Measurements from ENCODE around the gene DCD.
A peak's percentile ranks its signal among the peaks of the same experiment; 100 is the strongest.

The DCD gene

DNA sequence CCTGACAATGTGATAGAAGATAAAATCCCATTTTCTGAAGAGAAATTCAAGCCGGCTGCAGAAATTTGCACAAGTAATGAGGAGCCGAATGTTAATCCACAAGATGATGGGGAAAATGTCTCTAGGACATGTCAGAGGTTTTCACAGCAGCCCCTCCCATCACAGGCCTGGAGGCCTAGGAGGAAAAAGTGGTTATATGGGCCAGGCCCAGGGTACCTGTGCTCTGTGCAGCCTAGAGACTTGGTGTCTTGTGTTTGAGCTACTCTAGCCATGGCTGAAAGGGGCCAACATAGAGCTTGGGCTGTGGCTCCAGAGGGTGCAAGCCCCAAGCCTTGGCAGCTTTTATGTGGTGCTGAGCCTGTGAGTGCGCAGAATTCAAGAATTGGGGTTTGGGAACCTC is 20.9 kb downstream of the DCD start:
- no peak overlapping the region for H3K4me3 ChIP-seq (ENCODE audit: low read depth, low read length)
- DNase-seq (ENCODE audit: low read depth): no peak
- no peak for TF ChIP-seq CTCF (IDR thresholded peaks at IDR 0.05; ENCODE audit: insufficient read depth, low read depth, low read length, missing control alignments)

DNA sequence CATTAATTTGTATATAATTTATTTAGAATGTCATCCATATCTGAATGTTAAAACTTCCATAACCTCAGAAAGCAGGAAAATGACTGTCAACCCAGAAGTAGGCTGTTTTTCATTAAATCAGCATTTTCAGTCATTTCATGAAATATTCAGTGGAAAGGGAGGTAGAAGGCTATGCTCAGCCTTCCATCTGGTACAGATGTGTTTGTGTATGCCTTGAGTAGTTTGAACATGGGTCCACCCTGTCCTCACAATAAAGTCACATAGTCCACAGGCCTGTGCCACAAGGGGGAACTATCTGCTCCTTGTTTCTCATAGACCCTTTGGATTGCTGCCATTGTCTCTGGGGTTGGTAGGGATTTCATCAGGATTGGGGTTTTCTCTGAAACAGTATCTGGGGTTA is 22.6 kb downstream of the DCD start:
- no peak for DNase-seq (ENCODE audit: low read depth)
- no peak overlapping the region for H3K4me3 ChIP-seq (ENCODE audit: low read depth, low read length)
- TF ChIP-seq CTCF (IDR thresholded peaks at IDR 0.05; ENCODE audit: insufficient read depth, low read depth, low read length, missing control alignments): no peak

DNA sequence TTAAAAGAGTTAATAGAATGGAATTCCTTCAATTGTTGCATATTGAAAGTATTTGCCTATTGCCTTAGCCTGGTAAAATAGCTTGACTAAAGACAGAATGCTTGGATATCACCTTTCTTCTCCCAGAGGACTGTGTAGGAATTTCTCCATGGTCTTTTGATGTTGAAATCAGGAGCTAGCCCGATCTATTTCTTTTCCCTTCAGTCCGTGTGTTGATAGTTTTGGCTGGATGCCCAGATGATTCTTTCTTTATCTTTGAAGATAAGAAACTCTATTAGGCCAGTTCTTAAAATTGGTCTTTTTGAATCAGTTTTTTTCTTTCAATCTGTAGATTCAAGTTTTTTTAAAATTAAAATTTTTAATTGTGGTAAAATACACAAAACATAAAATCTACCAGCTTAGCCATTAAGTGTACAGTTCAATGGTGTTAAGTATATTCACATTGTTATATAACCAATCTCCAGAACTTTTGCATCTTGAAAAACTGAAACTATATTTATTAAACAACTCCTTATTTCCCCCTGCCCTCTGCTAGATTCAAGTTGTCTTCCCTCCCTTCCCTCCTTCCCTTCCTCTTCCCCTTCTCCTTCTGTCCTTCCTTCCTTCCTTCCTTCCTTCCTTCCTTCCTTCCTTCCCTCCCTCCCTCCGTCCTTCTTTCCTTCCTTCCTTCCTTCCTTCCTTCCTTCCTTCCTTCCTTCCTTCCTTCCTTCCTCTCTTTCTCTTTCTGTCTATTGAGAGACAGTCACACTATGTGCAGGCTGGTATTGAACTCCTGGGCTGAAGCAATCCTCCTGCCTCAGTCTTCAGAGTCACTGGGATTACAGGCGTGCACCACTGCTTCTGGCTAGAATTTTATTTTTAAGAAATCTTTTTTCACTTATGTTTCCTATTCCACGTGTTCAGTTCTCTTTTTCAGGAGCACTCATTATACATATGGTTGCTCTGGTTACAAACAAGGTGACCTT is 23.6 kb downstream of the DCD start:
- TF ChIP-seq CTCF (IDR thresholded peaks at IDR 0.05; ENCODE audit: insufficient read depth, low read depth, low read length, missing control alignments): no peak
- no peak for DNase-seq (ENCODE audit: low read depth)
- no peak overlapping the region for H3K4me3 ChIP-seq (ENCODE audit: low read depth, low read length)

DNA sequence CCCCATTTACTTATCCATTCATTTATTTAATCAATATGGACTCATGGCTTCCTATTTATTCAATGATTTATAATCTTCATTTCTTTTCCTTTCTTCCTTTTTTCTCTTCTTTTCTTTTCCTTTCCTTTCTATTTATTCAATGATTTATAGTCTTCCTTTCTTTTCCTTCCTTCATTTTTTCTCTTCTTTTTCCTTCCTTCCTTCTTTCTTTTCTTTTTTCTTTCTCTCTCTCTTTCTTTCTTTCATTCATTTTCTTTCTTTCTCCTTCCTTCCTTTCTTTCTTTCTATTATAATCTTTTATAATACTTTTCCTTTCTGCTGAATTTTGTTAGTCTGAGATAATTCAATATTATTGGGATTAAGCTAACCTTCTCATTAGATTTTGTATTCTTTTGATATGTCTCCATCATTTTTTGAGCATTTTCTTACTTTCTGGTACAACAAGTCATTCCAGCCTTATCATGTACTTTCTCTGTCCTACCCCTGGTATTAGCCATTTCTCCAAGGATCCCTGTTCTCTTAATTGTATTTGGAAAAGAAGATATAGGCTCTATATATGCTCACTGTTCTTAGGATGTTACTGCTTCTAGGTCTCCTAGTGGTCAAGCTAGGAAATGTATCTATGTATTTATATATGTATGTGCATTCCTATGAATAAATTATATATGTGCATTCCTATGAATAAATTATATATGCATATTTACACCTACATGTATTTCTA is 25.5 kb downstream of the DCD start:
- DNase-seq (ENCODE audit: low read depth): no peak
- no peak overlapping the region for H3K4me3 ChIP-seq (ENCODE audit: low read depth, low read length)
- TF ChIP-seq CTCF (IDR thresholded peaks at IDR 0.05; ENCODE audit: insufficient read depth, low read depth, low read length, missing control alignments): peak; percentile 9

- no peak overlapping the region for H3K4me3 ChIP-seq (ENCODE audit: low read depth, low read length)
- no peak for DNase-seq (ENCODE audit: low read depth)
- no peak for TF ChIP-seq CTCF (IDR thresholded peaks at IDR 0.05; ENCODE audit: insufficient read depth, low read depth, low read length, missing control alignments)
Observed at GRCh38 chr12:54616933-54617680, 31.1 kb downstream of the DCD start.

DNA sequence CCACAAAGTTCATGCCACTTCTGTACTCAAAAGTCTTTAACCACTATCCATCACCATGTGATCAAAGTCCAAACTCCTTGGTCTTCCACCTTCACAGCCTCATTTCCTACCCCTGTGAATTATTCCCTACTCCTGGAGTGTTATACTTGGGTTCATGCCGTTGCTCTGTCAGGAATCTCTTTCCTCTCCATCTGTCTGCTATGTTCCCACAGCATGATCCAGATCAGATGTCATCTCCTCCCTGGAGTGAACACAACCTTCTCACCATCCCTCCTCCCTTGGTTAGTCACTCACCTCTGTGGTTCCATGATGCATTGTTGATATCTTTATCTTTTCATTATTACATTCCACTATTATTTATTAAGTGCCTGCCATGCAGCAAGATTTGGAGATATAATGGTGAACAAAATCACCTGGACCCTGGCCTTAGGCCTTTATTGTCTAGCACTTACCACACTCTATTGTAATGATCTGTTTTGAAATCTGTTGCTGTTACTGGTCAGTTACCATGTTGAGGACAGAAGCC is 35.9 kb downstream of the DCD start:
- TF ChIP-seq CTCF (IDR thresholded peaks at IDR 0.05; ENCODE audit: insufficient read depth, low read depth, low read length, missing control alignments): no peak
- DNase-seq (ENCODE audit: low read depth): no peak

More for the DNA sequence above, 35.9 kb downstream of the DCD start:
- no peak overlapping the region for H3K4me3 ChIP-seq (ENCODE audit: low read depth, low read length)

Data from GM12865 (cell line).